ENCODE data around the gene HNF1B. TPM values are rescaled to one million over a fixed set of nuclear protein-coding genes. Genes with fewer than 3 reads are reported as not detected.

HNF1B gene
- total RNA-seq, 3 donors from 2014 or later (not counting 1 experiment from before 2014, with no cell fraction given) = not detected

DNA sequence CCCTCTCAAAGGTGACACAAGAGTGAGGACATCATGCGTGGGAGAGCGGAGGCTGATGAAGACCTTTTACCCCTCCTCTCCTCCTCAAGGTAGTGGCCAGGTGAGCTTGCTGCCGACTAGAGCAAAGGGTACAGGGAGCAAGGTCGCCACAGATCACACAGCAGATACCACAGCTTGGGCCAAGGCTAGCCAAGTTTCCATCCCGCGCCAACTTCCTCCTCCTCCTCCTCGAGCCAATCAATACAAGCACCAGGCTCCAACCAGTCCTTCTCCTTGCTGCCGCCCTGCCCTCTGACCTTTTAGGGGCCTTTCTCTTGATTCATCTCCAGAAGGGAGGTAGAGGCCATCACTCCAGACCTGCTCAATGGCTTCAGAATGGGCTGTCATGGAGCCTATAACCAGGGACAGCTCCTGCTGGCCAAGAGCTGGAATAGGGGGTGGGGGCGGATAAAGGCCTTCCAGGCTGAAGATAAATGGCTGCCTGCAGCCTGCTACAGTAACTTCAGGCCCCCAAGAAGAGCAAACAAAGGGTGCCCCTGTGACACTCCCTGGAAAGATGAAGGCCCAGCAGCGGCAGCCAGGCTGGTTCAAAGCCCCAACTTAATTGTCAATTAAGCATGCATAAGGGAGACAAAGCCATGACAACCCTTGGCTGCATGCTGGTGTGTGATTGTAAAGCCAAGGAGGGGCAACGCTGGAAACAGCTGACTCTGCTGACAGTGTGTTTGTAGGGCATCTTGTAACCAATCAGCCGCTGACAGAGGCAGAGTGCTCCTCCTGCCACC is 17.8 kb downstream of the HNF1B start:
- ATAC-seq (no peak), DNase-seq (no peak)
- no peaks in the 10 kb centered on the region for H3K4me1 ChIP-seq (ENCODE audit: control insufficient read depth, insufficient read depth, low read length)
- Mint-ChIP-seq H3K9me3 (no peaks in the 10 kb centered on the region), H3K27me3 (ENCODE audit: low read depth in 2 of 2) (peaks cover 1 to 9% of the 10 kb centered on the region in 2 donors), H3K4me3 (no peak overlapping the region), H3K27ac (no peak overlapping the region), H3K36me3 (no peaks in the 10 kb centered on the region), H3K4me1 (no peaks in the 10 kb centered on the region)
- no peaks in the 10 kb centered on the region for H3K9me3 ChIP-seq (ENCODE audit: control insufficient read depth, insufficient read depth, low read length)
- H3K4me3 ChIP-seq (ENCODE audit: low read length) = no peak overlapping the region
- 82% methylated on average over 12 of the region's 12 CpGs for WGBS (ENCODE audit: insufficient coverage)
- H3K36me3 ChIP-seq (ENCODE audit: control insufficient read depth, insufficient read depth, low read length) = no peaks in the 10 kb centered on the region
- intact Hi-C loops (cut with micrococcal nuclease) = no loop called here
- H3K27me3 ChIP-seq (ENCODE audit: control insufficient read depth, insufficient read depth, low read length) = no peaks in the 10 kb centered on the region
- TF ChIP-seq, protein P1, sequence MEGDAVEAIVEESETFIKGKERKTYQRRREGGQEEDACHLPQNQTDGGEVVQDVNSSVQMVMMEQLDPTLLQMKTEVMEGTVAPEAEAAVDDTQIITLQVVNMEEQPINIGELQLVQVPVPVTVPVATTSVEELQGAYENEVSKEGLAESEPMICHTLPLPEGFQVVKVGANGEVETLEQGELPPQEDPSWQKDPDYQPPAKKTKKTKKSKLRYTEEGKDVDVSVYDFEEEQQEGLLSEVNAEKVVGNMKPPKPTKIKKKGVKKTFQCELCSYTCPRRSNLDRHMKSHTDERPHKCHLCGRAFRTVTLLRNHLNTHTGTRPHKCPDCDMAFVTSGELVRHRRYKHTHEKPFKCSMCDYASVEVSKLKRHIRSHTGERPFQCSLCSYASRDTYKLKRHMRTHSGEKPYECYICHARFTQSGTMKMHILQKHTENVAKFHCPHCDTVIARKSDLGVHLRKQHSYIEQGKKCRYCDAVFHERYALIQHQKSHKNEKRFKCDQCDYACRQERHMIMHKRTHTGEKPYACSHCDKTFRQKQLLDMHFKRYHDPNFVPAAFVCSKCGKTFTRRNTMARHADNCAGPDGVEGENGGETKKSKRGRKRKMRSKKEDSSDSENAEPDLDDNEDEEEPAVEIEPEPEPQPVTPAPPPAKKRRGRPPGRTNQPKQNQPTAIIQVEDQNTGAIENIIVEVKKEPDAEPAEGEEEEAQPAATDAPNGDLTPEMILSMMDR (IDR thresholded peaks at IDR 0.05) = no peak
- no peak overlapping the region for H3K27ac ChIP-seq (ENCODE audit: low read length)

DNA sequence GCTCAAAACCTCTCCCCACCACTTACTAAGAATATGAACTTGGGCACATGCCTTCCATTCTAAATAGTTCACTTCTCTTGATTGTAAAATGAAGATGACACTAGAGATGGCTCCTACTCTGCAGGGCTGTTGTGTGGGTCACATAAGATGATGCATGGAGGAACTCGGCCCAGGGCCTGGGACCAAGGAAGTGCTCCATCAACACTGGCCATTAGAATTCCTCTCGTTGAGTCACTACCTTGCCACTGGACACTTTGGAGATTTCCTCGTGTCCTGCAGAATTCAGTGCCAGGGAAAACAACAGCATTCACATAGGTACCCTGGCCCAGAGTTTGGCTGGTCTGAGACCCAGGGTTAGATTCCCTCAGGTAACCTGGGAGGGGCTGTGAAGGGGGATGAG is 18.6 kb downstream of the HNF1B start:
- Histone ChIP-seq H3K4me3 (ENCODE audit: low read length) (no peak overlapping the region), H3K36me3 (ENCODE audit: control insufficient read depth, insufficient read depth, low read length) (no peaks in the 10 kb centered on the region), H3K4me1 (ENCODE audit: control insufficient read depth, insufficient read depth, low read length) (no peaks in the 10 kb centered on the region), H3K9me3 (ENCODE audit: control insufficient read depth, insufficient read depth, low read length) (no peaks in the 10 kb centered on the region), H3K27me3 (ENCODE audit: control insufficient read depth, insufficient read depth, low read length) (no peaks in the 10 kb centered on the region), H3K27ac (ENCODE audit: low read length) (no peak overlapping the region)
- TF ChIP-seq, protein P1 (IDR thresholded peaks at IDR 0.05) = no peak
- no peaks in the 10 kb centered on the region for H3K36me3 Mint-ChIP-seq
- WGBS (ENCODE audit: insufficient coverage) = 80% methylated on average over 3 of the region's 3 CpGs
- intact Hi-C loops (cut with micrococcal nuclease) = no loop called here
- DNase-seq (no peak), ATAC-seq (no peak)
- H3K9me3 Mint-ChIP-seq = no peaks in the 10 kb centered on the region
- no peak overlapping the region for H3K4me3 Mint-ChIP-seq
- no peak overlapping the region for H3K27ac Mint-ChIP-seq
- no peaks in the 10 kb centered on the region for H3K4me1 Mint-ChIP-seq
- H3K27me3 Mint-ChIP-seq (ENCODE audit: low read depth in 2 of 2) = peaks cover 10 to 12% of the 10 kb centered on the region in 2 donors

DNA sequence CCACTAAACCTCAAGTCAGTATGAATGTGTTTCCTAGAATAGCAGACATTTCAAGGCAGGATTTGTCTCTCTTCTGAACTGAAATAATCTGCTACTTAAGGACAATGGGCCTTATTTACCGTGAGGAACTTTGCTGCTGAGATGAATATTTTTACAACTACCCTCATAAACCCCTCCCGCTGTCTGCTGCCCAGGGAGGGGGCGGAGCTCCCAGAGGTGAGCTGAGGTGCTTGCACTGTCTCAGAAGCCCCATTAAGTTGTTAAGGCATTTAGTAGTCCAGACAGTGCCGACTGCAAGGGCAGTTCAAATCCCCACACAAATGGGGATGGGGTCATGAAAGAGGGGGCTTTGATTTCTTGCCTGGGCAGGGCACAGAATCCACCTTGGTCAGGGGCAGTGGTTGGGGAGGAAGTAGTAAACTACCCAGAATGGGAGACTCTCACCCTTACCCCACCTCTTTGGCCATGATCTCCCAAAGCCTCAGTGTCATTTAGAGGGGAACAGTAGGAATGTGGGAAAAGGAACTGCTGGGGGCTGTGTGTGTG is 19.2 kb downstream of the HNF1B start:
- intact Hi-C loops (cut with micrococcal nuclease) = no loop called here
- Histone ChIP-seq H3K36me3 (ENCODE audit: control insufficient read depth, insufficient read depth, low read length) (no peaks in the 10 kb centered on the region), H3K9me3 (ENCODE audit: control insufficient read depth, insufficient read depth, low read length) (no peaks in the 10 kb centered on the region), H3K4me1 (ENCODE audit: control insufficient read depth, insufficient read depth, low read length) (no peaks in the 10 kb centered on the region), H3K27me3 (ENCODE audit: control insufficient read depth, insufficient read depth, low read length) (no peaks in the 10 kb centered on the region), H3K27ac (ENCODE audit: low read length) (no peak overlapping the region), H3K4me3 (ENCODE audit: low read length) (no peak overlapping the region)
- no peaks in the 10 kb centered on the region for H3K36me3 Mint-ChIP-seq
- no peak overlapping the region for H3K27ac Mint-ChIP-seq
- WGBS (ENCODE audit: insufficient coverage) = 69% methylated on average over 2 of the region's 4 CpGs
- H3K4me3 Mint-ChIP-seq = no peak overlapping the region
- TF ChIP-seq, protein P1 (IDR thresholded peaks at IDR 0.05) = no peak
- no peaks in the 10 kb centered on the region for H3K4me1 Mint-ChIP-seq
- no peaks in the 10 kb centered on the region for H3K9me3 Mint-ChIP-seq
- H3K27me3 Mint-ChIP-seq (ENCODE audit: low read depth in 2 of 2) = peaks cover 9 to 14% of the 10 kb centered on the region in 2 donors
- ATAC-seq (no peak), DNase-seq (no peak)

Data from natural killer cell (primary cell).